Progenitor cell of endocrine pancreas (in vitro differentiated cells): Measurements from ENCODE around the gene FGD3. TPM values are rescaled to one million over a fixed set of nuclear protein-coding genes. Genes with fewer than 3 reads are reported as not detected.

Experiments
- DNase-seq: peaks from one replicate; pipeline ENCODE4 v3.0.0; 2021; ENCODE audit warnings: low spot score; ENCODE audit not compliant: unreplicated experiment
- H3K27ac Mint-ChIP-seq: 2 replicates; pipeline ENCODE4 v1.8.0; 2021; ENCODE audit warnings: mild to moderate bottlenecking, moderate library complexity, mixed read lengths
- H3K27me3 Mint-ChIP-seq: 2 replicates; pipeline ENCODE4 v1.8.0; 2021; ENCODE audit warnings: mixed read lengths
- H3K36me3 Mint-ChIP-seq: 2 replicates; pipeline ENCODE4 v1.8.0; 2022; ENCODE audit warnings: mixed read lengths; ENCODE audit not compliant: insufficient read depth
- H3K4me1 Mint-ChIP-seq: 2 replicates; pipeline ENCODE4 v1.8.0; 2021; ENCODE audit warnings: low read depth, mixed read lengths
- H3K4me3 Mint-ChIP-seq: 2 replicates; pipeline ENCODE4 v1.8.0; 2021; ENCODE audit warnings: low read depth, mild to moderate bottlenecking, moderate library complexity, mixed read lengths
- H3K9me3 Mint-ChIP-seq: 2 replicates; pipeline ENCODE4 v1.8.0; 2021; ENCODE audit warnings: low read depth, mixed read lengths
- CTCF ChIP-seq: fragments of 200-600 bp; sonication (generic); IDR thresholded peaks from one replicate; pipeline ENCODE4 v1.5.0; 2021; ENCODE audit warnings: antibody characterized with exemption, mild to moderate bottlenecking; ENCODE audit not compliant: unreplicated experiment
- total RNA-seq: library from RNA; stranded (reverse); gene quantifications from 2 replicates; pipeline ENCODE4 v1.2.1, GENCODE V29; 2021

FGD3 gene
- total RNA-seq, 1 donor from 2014 or later: 9.6 TPM

GRCh38 chr9:92950359-92950955 lies 3.1 kb downstream of the FGD3 start:
- Mint-ChIP-seq H3K36me3 (peaks cover 2% of the 10 kb centered on the region), H3K4me1 (peaks cover 11% of the 10 kb centered on the region), H3K27ac (peak overlapping the region; percentile 10), H3K27me3 (peaks cover 2% of the 10 kb centered on the region), H3K9me3 (peaks cover 5% of the 10 kb centered on the region), H3K4me3 (no peak overlapping the region)
- no peak for DNase-seq
- no peak for TF ChIP-seq CTCF

GRCh38 chr9:92952906-92953610 lies 5.7 kb downstream of the FGD3 start:
- no peaks in the 10 kb centered on the region for H3K9me3 Mint-ChIP-seq
- peaks cover 2% of the 10 kb centered on the region for H3K27me3 Mint-ChIP-seq
- no peak for DNase-seq
- peak overlapping the region; percentile 8 for H3K27ac Mint-ChIP-seq
- H3K4me3 Mint-ChIP-seq: no peak overlapping the region
- no peaks in the 10 kb centered on the region for H3K36me3 Mint-ChIP-seq
- H3K4me1 Mint-ChIP-seq: peaks cover 4% of the 10 kb centered on the region
- no peak for TF ChIP-seq CTCF

GRCh38 chr9:92954049-92954861 lies 6.9 kb downstream of the FGD3 start:
- Mint-ChIP-seq H3K36me3 (no peaks in the 10 kb centered on the region), H3K9me3 (no peaks in the 10 kb centered on the region), H3K4me3 (no peak overlapping the region), H3K27me3 (peaks cover 2% of the 10 kb centered on the region), H3K4me1 (peaks cover 1% of the 10 kb centered on the region), H3K27ac (no peak overlapping the region)
- no peak for TF ChIP-seq CTCF
- no peak for DNase-seq

- H3K27me3 Mint-ChIP-seq: peaks cover 2% of the 10 kb centered on the region
- no peak for DNase-seq
- no peak overlapping the region for H3K27ac Mint-ChIP-seq
- peaks cover 1% of the 10 kb centered on the region for H3K4me1 Mint-ChIP-seq
- H3K4me3 Mint-ChIP-seq: no peak overlapping the region
- H3K36me3 Mint-ChIP-seq: no peaks in the 10 kb centered on the region
- TF ChIP-seq CTCF: no peak
- no peaks in the 10 kb centered on the region for H3K9me3 Mint-ChIP-seq
These were observed 7.6 kb downstream of the FGD3 start for GRCh38 chr9:92954886-92955285.

GRCh38 chr9:92960561-92961290 lies 13.4 kb downstream of the FGD3 start:
- H3K4me3 Mint-ChIP-seq: no peak overlapping the region
- DNase-seq: no peak
- no peak for TF ChIP-seq CTCF
- peaks cover 12% of the 10 kb centered on the region for H3K4me1 Mint-ChIP-seq
- no peak overlapping the region for H3K27ac Mint-ChIP-seq
- peaks cover 1% of the 10 kb centered on the region for H3K36me3 Mint-ChIP-seq
- H3K9me3 Mint-ChIP-seq: no peaks in the 10 kb centered on the region
- H3K27me3 Mint-ChIP-seq: no peaks in the 10 kb centered on the region
